ENCODE data around the gene KLF4.

The KLF4 gene

GRCh38 chr9:107487521-107488374 is 1.8 kb downstream of the KLF4 start:
- DNase-seq = no peak

DNA sequence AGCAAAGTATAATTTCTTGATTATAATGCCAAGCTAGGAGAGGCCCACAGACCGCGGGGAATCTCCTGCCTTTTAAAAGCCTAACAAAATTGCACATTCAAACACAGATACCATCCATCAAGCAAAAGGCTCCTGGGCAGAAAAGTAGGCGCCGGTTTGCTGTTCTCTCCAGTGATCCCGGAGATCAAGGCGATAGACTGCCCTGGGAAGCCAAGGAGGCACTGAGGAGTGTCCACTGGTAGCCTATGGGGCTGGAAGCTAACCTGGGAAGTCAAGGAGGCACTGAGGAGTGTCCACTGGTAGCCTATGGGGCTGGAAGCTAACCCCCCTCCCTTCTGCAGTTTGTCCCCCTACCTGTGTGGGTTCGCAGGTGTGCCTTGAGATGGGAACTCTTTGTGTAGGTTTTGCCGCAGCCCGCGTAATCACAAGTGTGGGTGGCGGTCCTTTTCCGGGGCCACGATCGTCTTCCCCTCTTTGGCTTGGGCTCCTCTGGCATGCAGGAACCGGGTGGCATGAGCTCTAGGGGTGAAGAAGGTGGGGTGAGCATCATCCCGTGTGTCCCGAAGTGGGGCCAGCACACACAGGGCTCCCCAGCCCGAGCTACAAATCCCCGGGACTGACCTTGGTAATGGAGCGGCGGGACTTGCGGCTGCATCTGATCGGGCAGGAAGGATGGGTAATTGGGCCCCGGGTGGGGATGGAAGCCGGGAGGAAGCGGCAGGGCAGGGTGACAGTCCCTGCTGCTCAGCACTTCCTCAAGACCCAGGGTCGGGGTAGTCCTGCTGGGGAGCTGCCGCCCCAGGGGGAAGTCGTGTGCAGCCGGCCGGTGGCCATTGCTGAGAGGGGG is 2.7 kb downstream of the KLF4 start:
- no peak for DNase-seq

- DNase-seq = no peak
Measured at GRCh38 chr9:107485458-107486043, 4.0 kb downstream of the KLF4 start.

- no peak for DNase-seq
Measured at GRCh38 chr9:107484117-107484723, 5.3 kb downstream of the KLF4 start.

DNA sequence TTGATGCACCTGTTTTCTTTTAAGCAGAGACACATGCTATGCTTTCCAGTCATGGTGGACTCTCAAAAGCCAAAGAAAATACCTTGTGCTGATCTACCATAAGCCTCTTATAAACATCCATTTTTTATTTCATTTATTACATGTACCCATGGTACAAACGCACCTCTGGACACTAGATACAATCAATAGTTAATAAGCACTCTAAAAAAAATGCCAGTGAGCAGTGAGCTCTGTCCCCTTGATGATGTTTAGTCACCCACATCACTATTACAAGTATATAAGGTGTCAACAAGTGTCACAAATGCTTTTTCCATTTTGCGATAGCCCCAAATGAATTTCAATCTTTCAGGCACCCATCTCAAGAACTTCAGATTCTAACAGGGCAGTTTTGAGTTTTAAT is 5.9 kb downstream of the KLF4 start:
- no peak for DNase-seq

DNA sequence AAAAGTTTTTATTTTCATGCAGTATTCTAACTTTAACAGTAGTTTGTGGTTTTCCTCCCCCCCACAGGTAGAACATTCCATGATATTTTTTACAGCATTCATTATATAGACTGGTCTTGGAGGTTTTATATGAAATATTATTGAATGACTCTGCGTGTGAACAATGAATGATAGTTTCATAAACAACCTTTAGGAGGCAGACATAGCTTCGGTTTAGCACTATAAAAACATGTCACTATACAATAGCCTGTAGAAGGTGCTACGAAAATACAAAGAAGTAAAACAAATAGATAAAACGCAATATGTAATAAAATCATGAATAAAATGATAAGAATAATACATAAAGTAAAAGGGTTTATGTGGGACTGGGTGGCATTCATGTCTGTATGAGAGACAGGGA is 8.5 kb downstream of the KLF4 start:
- DNase-seq = no peak

DNA sequence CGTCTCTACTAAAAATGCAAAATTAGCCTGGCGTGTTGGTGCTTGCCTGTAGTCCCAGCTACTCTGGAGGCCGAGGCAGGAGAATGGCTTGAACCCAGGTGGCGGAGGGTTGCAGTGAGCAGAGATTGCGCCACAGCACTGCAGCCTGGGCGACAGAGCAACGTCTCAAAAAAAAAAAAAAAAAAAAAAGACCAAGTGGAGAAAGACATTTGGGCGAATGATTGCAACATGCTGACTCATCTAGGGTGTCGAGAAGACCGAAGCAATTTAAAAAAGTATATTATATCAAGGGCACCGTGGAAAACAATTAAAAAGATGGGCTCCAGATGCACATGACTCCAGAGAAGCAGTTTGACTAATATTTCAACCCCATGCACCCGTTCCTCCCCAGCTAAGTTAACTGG is 9.2 kb downstream of the KLF4 start:
- DNase-seq = no peak

- DNase-seq = no peak
Measured at GRCh38 chr9:107478805-107479204, 10.8 kb downstream of the KLF4 start.

DNA sequence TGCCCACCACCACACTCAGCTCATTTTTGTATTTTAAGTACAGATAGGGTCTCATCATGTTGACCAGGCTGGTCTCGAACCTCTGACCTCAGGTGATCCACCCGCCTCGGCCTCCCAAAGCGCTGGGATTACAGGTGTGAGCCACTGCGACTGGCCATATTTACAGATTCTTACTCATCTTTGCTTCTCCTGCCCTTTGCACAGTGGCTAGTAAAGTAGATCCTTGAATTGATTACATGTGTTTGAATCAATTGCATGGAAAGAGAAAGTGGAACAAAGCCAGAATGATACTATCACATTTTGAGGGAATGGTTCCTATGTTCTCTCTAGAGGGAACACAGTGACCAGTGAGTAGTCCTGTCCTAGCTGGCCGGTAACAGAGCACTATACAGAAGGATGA is 15.4 kb downstream of the KLF4 start:
- DNase-seq = no peak

DNA sequence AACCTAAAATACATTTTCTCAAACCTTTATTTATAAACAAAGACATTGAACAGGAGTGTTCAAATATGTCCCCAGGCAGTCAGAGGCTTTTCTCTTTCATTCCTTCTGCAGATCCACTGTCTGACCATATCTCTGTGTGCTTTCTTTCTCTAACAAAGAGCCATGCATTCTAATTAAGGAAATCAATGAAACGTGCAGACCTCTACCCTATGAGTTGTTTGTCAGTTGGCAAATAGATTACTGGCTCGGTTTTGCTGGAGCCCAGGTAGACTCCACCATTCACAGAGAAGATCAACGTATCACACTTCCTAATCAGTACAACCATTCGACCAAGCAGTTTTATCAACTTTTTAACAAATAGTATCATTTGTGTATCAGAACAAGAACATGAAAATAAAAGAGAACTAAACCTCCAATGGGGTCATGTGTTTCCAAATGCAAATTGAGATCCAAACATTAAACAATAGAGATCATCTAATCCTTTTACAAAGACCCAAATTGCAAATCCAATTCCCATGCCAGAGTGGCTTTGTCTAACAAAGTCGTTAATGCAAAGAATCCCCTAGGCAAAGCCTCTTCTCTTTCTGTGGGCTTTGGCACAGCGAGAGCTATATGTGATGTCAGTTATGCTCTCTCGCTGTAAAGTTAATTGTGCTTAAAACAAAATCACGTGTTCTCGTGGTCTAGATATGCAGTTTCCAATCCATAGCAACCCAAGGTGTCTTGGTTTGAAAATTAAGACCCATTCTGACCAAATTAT is 16.8 kb downstream of the KLF4 start:
- no peak for DNase-seq

- DNase-seq = no peak
Measured at GRCh38 chr9:107471552-107471951, 18.0 kb downstream of the KLF4 start.

DNA sequence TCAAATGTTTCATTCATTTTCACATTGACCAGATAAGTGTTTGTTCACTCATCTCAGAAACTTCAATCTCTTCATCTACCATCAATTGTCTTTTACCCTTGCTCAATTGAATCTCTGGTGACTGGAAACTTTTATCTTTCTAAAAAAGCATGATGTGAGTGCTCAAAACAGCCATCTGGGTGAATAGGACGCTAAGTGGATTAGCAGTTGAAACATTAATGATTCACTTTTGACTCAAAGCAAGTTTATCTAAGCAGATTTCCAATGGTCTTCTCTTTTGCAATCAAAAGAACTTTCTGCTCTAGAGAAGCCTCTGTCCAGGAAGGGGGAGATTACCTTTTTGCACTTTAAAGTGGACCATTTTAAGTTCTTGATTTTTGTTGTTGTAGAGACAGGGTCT is 22.2 kb downstream of the KLF4 start:
- DNase-seq = no peak

GRCh38 chr9:107466826-107467225 is 22.7 kb downstream of the KLF4 start:
- DNase-seq = no peak

GRCh38 chr9:107465467-107466451 is 23.8 kb downstream of the KLF4 start:
- no peak for DNase-seq

DNA sequence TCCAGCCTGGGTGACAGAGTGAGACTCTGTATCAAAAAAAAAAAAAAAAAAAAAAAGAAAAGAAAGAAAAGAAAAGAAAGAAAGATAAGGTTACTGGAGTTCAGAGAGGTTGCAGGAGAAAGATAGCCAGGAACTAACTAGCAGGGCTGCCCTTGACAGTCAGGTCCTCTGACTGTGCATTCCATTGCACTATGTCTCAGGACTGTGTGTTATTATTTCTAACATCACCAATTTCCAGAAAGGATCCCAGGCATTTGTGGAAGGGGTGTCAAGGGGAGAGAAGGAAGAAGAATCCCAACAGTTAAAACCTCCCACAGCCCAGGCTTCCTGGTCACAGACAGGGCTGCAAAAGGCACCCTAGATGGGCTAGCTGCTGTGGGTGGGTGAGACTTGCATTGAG is 25.1 kb downstream of the KLF4 start:
- no peak for DNase-seq

DNA sequence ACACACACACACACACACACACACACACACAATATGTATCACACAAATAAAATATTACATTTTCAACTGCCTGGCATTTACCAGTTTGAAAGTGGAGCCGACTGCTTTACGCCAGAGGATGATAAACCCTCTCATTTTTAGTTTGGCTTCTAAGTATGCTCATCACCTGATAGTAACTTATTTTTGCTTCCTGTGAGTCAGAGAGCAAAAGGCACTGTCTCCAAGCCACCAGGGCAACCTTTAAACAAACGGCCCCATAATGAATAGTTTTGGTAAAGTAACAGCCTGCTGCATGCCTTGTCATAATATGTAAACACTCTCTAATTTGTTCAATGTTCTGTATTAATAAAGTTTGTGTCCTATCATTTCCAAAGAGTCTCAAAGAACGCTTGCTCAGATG is 26.9 kb downstream of the KLF4 start:
- no peak for DNase-seq

- DNase-seq = no peak
Measured at GRCh38 chr9:107460153-107461023, 29.2 kb downstream of the KLF4 start.

DNA sequence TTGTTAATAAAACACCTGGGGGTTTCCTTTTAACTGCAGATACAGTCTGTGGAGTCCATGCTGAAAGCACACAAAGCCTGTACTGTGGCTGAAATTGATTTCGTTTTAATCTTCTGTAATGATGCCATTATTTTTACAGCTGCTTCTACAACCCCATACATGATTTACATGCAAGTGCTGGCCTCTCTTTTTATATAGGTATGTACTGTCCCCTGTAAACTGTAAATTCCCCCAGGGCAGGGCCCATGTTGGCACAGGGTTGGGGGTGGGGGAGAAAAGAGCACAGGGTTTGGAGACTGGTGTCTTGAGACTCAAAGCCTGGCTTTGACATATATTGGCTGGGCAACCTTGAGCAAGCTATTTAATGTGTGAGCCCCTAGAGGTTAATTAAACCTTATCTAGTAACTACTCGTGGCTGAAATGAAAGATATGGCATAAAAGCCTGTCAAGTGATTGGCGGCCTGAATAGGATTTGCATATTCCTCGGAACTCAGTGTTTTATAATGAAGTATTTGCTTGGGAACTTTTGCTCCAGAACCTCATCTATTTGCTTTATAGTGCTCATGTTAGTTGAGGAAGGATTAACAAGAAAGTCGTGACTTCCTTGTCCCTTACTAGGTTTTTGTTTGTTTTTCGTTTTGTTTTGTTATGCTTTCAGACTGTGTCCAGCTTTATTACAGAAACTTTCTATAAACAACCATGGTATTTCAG is 34.0 kb downstream of the KLF4 start:
- DNase-seq = no peak

GRCh38 chr9:107453479-107453878 is 36.1 kb downstream of the KLF4 start:
- no peak for DNase-seq

- DNase-seq = no peak
Measured at GRCh38 chr9:107447834-107448233, 41.7 kb downstream of the KLF4 start.

All from activated CD4-positive, alpha-beta T cell treated with anti-CD3 and anti-CD28 coated beads, Interleukin-2, amount 50 U/mL, for 4 hours (primary cell).